Naive thymus-derived CD8-positive, alpha-beta T cell (primary cell): ENCODE results near the gene NR6A1. TPM values are rescaled to one million over a fixed set of nuclear protein-coding genes. Genes with fewer than 3 reads are reported as not detected.

Experiments
- ATAC-seq, 2 donors: fragments of 150-1000 bp; cut with Tn5 transposase in 1 of 2; sonication (Bioruptor Pico), chemical (Tn5 transposase) in 1 of 2; 1 replicate in 1 of 2; 2 replicates in 1 of 2; pipeline ENCODE4 v1.10.0; 2021; ENCODE audit warnings: mild to moderate bottlenecking in 2 of 2, moderate library complexity in 2 of 2
- POLR2A ChIA-PET: fragments of 350-600 bp; sonication (Branson Sonifier 250); formaldehyde crosslinking; loops from one replicate; lab custom pipeline; 2021; ENCODE audit warnings: antibody characterized with exemption; lab: Charles Lee
- DNase-seq, 10 donors: peaks; one replicate each; pipeline versions ENCODE4 v3.0.0 to v3.0.0-alpha.2; 2020 to 2022
- H3K27ac Mint-ChIP-seq, 10 donors: one replicate each; pipeline ENCODE4 v1.8.0; 2020 to 2022; ENCODE audit warnings: mild to moderate bottlenecking in 10 of 10, mixed read lengths in 10 of 10, moderate library complexity in 4 of 10, inconsistent platforms in 1 of 10
- H3K27me3 Mint-ChIP-seq, 5 donors: one replicate each; pipeline ENCODE4 v1.8.0; 2021 to 2022; ENCODE audit warnings: mixed read lengths in 5 of 5
- H3K36me3 Mint-ChIP-seq, 3 donors: one replicate each; pipeline ENCODE4 v1.8.0; 2020 to 2022; ENCODE audit warnings: mixed read lengths in 3 of 3, mild to moderate bottlenecking in 2 of 3, inconsistent platforms in 1 of 3
- H3K4me1 Mint-ChIP-seq, 4 donors: one replicate each; pipeline ENCODE4 v1.8.0; 2021 to 2022; ENCODE audit warnings: mixed read lengths in 4 of 4
- H3K4me3 Mint-ChIP-seq, 10 donors: one replicate each; pipeline ENCODE4 v1.8.0; 2020 to 2022; ENCODE audit warnings: mild to moderate bottlenecking in 10 of 10, mixed read lengths in 10 of 10, moderate library complexity in 6 of 10, inconsistent platforms in 1 of 10
- H3K9me3 Mint-ChIP-seq, 9 donors: one replicate each; pipeline ENCODE4 v1.8.0; 2020 to 2022; ENCODE audit warnings: mixed read lengths in 9 of 9, mild to moderate bottlenecking in 3 of 9, inconsistent platforms in 1 of 9, moderate library complexity in 1 of 9
- polyA plus RNA-seq, 3 donors: library from polyadenylated mRNA; unstranded; fragments of 300-500 nt; fragmentation: Illumina TruSeq; gene quantifications; one replicate each; pipeline ENCODE4 v1.2.3, GENCODE V29; 2021
- total RNA-seq, 8 experiments: library from RNA in 2 of 8; stranded (reverse) in 2 of 8; gene quantifications; one replicate each; pipeline ENCODE4 v1.2.3 and lab custom pipeline; 2021 to 2026

NR6A1 gene
- total and polyA plus RNA-seq, 5 experiments from 2014 or later, result 0.05 TPM; not detected in 4

GRCh38 chr9:124632077-124632621 is 139.0 kb downstream of the NR6A1 start:
- DNase-seq, result no peak
- H3K4me1 Mint-ChIP-seq, result peaks cover 0 to 11% (median 0%) of the 10 kb centered on the region in 4 donors
- peak overlapping the region in 1 of 10 donors; percentile 33 for H3K27ac Mint-ChIP-seq
- H3K27me3 Mint-ChIP-seq, result peaks cover 0 to 5% (median 4%) of the 10 kb centered on the region in 5 donors
- no peak for ATAC-seq
- H3K36me3 Mint-ChIP-seq, result no peaks in the 10 kb centered on the region
- H3K4me3 Mint-ChIP-seq, result no peak overlapping the region
- H3K9me3 Mint-ChIP-seq, result no peaks in the 10 kb centered on the region
- POLR2A ChIA-PET, result no interaction called here

- no peak overlapping the region for H3K27ac Mint-ChIP-seq
- POLR2A ChIA-PET, result no interaction called here
- H3K36me3 Mint-ChIP-seq, result no peaks in the 10 kb centered on the region
- H3K27me3 Mint-ChIP-seq, result peaks cover 0 to 4% (median 0%) of the 10 kb centered on the region in 5 donors
- no peak for DNase-seq
- no peaks in the 10 kb centered on the region for H3K9me3 Mint-ChIP-seq
- no peak for ATAC-seq
- H3K4me3 Mint-ChIP-seq, result no peak overlapping the region
- H3K4me1 Mint-ChIP-seq, result peaks cover 0 to 12% (median 0%) of the 10 kb centered on the region in 4 donors
These were observed 139.8 kb downstream of the NR6A1 start for GRCh38 chr9:124631326-124631725.

GRCh38 chr9:124629600-124629999 is 141.5 kb downstream of the NR6A1 start:
- POLR2A ChIA-PET, result interaction anchor here (0.9 kb wide), 1 partner anchor 82 kb away, joined by 4 read pairs; no protein-coding TSS in a partner anchor
- Mint-ChIP-seq H3K4me1 (peaks cover 0 to 12% (median 0%) of the 10 kb centered on the region in 4 donors), H3K4me3 (no peak overlapping the region), H3K27ac (no peak overlapping the region), H3K36me3 (no peaks in the 10 kb centered on the region), H3K27me3 (peaks cover 0 to 4% (median 0%) of the 10 kb centered on the region in 5 donors), H3K9me3 (no peaks in the 10 kb centered on the region)
- no peak for DNase-seq
- ATAC-seq, result no peak

GRCh38 chr9:124628741-124629140 is 142.4 kb downstream of the NR6A1 start:
- no peak for ATAC-seq
- DNase-seq, result no peak
- peaks cover 0 to 14% (median 0%) of the 10 kb centered on the region in 4 donors for H3K4me1 Mint-ChIP-seq
- no peaks in the 10 kb centered on the region for H3K9me3 Mint-ChIP-seq
- H3K4me3 Mint-ChIP-seq, result no peak overlapping the region
- POLR2A ChIA-PET, result no interaction called here
- H3K27ac Mint-ChIP-seq, result no peak overlapping the region
- H3K36me3 Mint-ChIP-seq, result no peaks in the 10 kb centered on the region
- H3K27me3 Mint-ChIP-seq, result peaks cover 0 to 4% (median 2%) of the 10 kb centered on the region in 5 donors

- ATAC-seq, result no peak
- Mint-ChIP-seq H3K4me1 (peaks cover 0 to 12% (median 0%) of the 10 kb centered on the region in 4 donors), H3K4me3 (peak overlapping the region in 1 of 10 donors; percentile 26)
These were observed 144.8 kb downstream of the NR6A1 start for GRCh38 chr9:124626276-124626675.

GRCh38 chr9:124625087-124625486 is 146.0 kb downstream of the NR6A1 start:
- POLR2A ChIA-PET, result no interaction called here
- peaks cover 0 to 12% (median 0%) of the 10 kb centered on the region in 4 donors for H3K4me1 Mint-ChIP-seq
- H3K27me3 Mint-ChIP-seq, result peaks cover 0 to 12% (median 3%) of the 10 kb centered on the region in 5 donors
- peak overlapping the region in 2 of 10 donors; percentile 22 to 31 for H3K4me3 Mint-ChIP-seq
- peak overlapping the region in 1 of 10 donors; percentile 82 for H3K27ac Mint-ChIP-seq
- no peaks in the 10 kb centered on the region for H3K36me3 Mint-ChIP-seq
- ATAC-seq (no peak), DNase-seq (no peak)
- no peaks in the 10 kb centered on the region for H3K9me3 Mint-ChIP-seq

More at GRCh38 chr9:124626276-124626675, 144.8 kb downstream of the NR6A1 start:
- Mint-ChIP-seq H3K9me3 (no peaks in the 10 kb centered on the region), H3K27ac (peak overlapping the region in 1 of 10 donors; percentile 75), H3K27me3 (peaks cover 0 to 12% (median 3%) of the 10 kb centered on the region in 5 donors), H3K36me3 (no peaks in the 10 kb centered on the region)
- POLR2A ChIA-PET, result no interaction called here
- no peak for DNase-seq

- no peak for DNase-seq
- Mint-ChIP-seq H3K4me3 (peak overlapping the region in 1 of 10 donors; percentile 16), H3K27ac (peak overlapping the region in 1 of 10 donors; percentile 82), H3K36me3 (no peaks in the 10 kb centered on the region), H3K4me1 (peaks cover 0 to 12% (median 0%) of the 10 kb centered on the region in 4 donors), H3K9me3 (no peaks in the 10 kb centered on the region), H3K27me3 (peaks cover 0 to 12% (median 3%) of the 10 kb centered on the region in 5 donors)
- no peak for ATAC-seq
- POLR2A ChIA-PET, result no interaction called here
These were observed 146.4 kb downstream of the NR6A1 start for GRCh38 chr9:124624735-124624992.

- Mint-ChIP-seq H3K36me3 (no peaks in the 10 kb centered on the region), H3K4me1 (peaks cover 0 to 9% (median 0%) of the 10 kb centered on the region in 4 donors), H3K27ac (peak overlapping the region in 1 of 10 donors; percentile 82), H3K4me3 (no peak overlapping the region), H3K9me3 (no peaks in the 10 kb centered on the region), H3K27me3 (peaks cover 0 to 12% (median 3%) of the 10 kb centered on the region in 5 donors)
- no peak for ATAC-seq
- POLR2A ChIA-PET, result no interaction called here
- DNase-seq, result no peak
These were observed 147.0 kb downstream of the NR6A1 start for GRCh38 chr9:124623966-124624734.

- POLR2A ChIA-PET, result interaction anchor here (0.6 kb wide), 1 partner anchor 126 kb away, joined by 3 read pairs; no protein-coding TSS in a partner anchor
- DNase-seq (no peak), ATAC-seq (no peak)
- H3K36me3 Mint-ChIP-seq, result no peaks in the 10 kb centered on the region
- no peak overlapping the region for H3K4me3 Mint-ChIP-seq
- peaks cover 1 to 13% (median 3%) of the 10 kb centered on the region in 5 donors for H3K27me3 Mint-ChIP-seq
- peak overlapping the region in 1 of 10 donors; percentile 79 for H3K27ac Mint-ChIP-seq
- no peaks in the 10 kb centered on the region for H3K9me3 Mint-ChIP-seq
- peaks cover 0 to 9% (median 0%) of the 10 kb centered on the region in 4 donors for H3K4me1 Mint-ChIP-seq
These were observed 148.2 kb downstream of the NR6A1 start for GRCh38 chr9:124622882-124623281.

- Mint-ChIP-seq H3K4me3 (peak overlapping the region in 1 of 10 donors; percentile 48), H3K27ac (peak overlapping the region in 2 of 10 donors; percentile 48 to 79), H3K9me3 (no peaks in the 10 kb centered on the region), H3K36me3 (no peaks in the 10 kb centered on the region), H3K27me3 (peaks cover 3 to 20% (median 7%) of the 10 kb centered on the region in 5 donors), H3K4me1 (peaks cover 0 to 9% (median 0%) of the 10 kb centered on the region in 4 donors)
- POLR2A ChIA-PET, result no interaction called here
- peak in 1 of 10 donors; percentile 33 for DNase-seq
- ATAC-seq, result no peak
These were observed 149.5 kb downstream of the NR6A1 start for GRCh38 chr9:124621371-124622328.

- POLR2A ChIA-PET, result no interaction called here
- peaks cover 3 to 42% (median 7%) of the 10 kb centered on the region in 5 donors for H3K27me3 Mint-ChIP-seq
- no peak for DNase-seq
- peak overlapping the region in 1 of 10 donors; percentile 27 for H3K27ac Mint-ChIP-seq
- H3K36me3 Mint-ChIP-seq, result no peaks in the 10 kb centered on the region
- H3K4me3 Mint-ChIP-seq, result no peak overlapping the region
- H3K9me3 Mint-ChIP-seq, result no peaks in the 10 kb centered on the region
- no peak for ATAC-seq
- peaks cover 0 to 8% (median 0%) of the 10 kb centered on the region in 4 donors for H3K4me1 Mint-ChIP-seq
These were observed 152.6 kb downstream of the NR6A1 start for GRCh38 chr9:124618476-124618875.

- POLR2A ChIA-PET, result no interaction called here
- no peak overlapping the region for H3K4me3 Mint-ChIP-seq
- H3K36me3 Mint-ChIP-seq, result no peaks in the 10 kb centered on the region
- H3K27me3 Mint-ChIP-seq, result peaks cover 3 to 46% (median 7%) of the 10 kb centered on the region in 5 donors
- H3K27ac Mint-ChIP-seq, result peak overlapping the region in 1 of 10 donors; percentile 71
- ATAC-seq (peak; percentile 86 to 87), DNase-seq (peak; percentile 41 to 88 (median 68))
- peaks cover 0 to 7% (median 0%) of the 10 kb centered on the region in 4 donors for H3K4me1 Mint-ChIP-seq
- H3K9me3 Mint-ChIP-seq, result no peaks in the 10 kb centered on the region
These were observed 153.5 kb downstream of the NR6A1 start for GRCh38 chr9:124617477-124618141.
